HEK293 (cell line): ENCODE data around the gene SERPINB7.

Source experiments
- CTCF ChIA-PET: fragments of 350-600 bp; formaldehyde crosslinking; extraction: SDS; loops from one replicate; lab custom pipeline; 2021; ENCODE audit warnings: antibody characterized with exemption; lab: Yijun Ruan, JAX
- POLR2A ChIA-PET: fragments of 300-600 bp; formaldehyde crosslinking; extraction: SDS; loops from one replicate; lab custom pipeline; 2020; ENCODE audit warnings: antibody characterized with exemption, inconsistent platforms; lab: Yijun Ruan, JAX
- H3K27ac ChIP-seq: fragments of 200-500 bp; sonication (Bioruptor generic); 2 replicates; pipeline ENCODE4 v1.5.1; 2014; ENCODE audit warnings: low read depth, low read length, control low read depth, inconsistent platforms; ENCODE audit errors: extremely low read depth
- H3K36me3 ChIP-seq, 2 experiments: fragments of 200-500 bp in 1 of 2; sonication (Bioruptor generic) in 1 of 2; 1 replicate in 1 of 2; 2 replicates in 1 of 2; pipeline ENCODE4 v1.5.1; 2014 to 2017; ENCODE audit warnings: inconsistent platforms in 2 of 2, low read length in 2 of 2; ENCODE audit not compliant: control insufficient read depth in 2 of 2, insufficient read depth in 1 of 2
- H3K4me1 ChIP-seq: fragments of 200-500 bp; sonication (Bioruptor generic); 2 replicates; pipeline ENCODE4 v1.5.1; 2014; ENCODE audit warnings: mild to moderate bottlenecking, low read length, inconsistent platforms; ENCODE audit not compliant: control insufficient read depth, insufficient read depth
- H3K4me3 ChIP-seq: 2 replicates; pipeline ENCODE4 v1.5.1; 2011; ENCODE audit warnings: low read depth, mild to moderate bottlenecking, control low read depth, low read length, moderate library complexity
- H3K9me3 ChIP-seq: fragments of 200-500 bp; sonication (Bioruptor generic); 2 replicates; pipeline ENCODE4 v1.5.1; 2014; ENCODE audit warnings: low read depth, low read length, inconsistent platforms; ENCODE audit not compliant: control insufficient read depth, insufficient read depth
- BCL11A ChIP-seq: fragments of 450-650 bp; formaldehyde crosslinking; IDR thresholded peaks from 2 replicates; pipeline ENCODE4 v1.5.1; 2016; ENCODE audit warnings: low read depth, missing biosample characterization, missing genetic modification characterization
- GFI1B ChIP-seq: fragments of 450-650 bp; formaldehyde crosslinking; IDR thresholded peaks from 2 replicates; pipeline ENCODE4 v1.5.1; 2016; ENCODE audit warnings: missing biosample characterization, missing genetic modification characterization
- HOXC10 ChIP-seq: sonication (generic); formaldehyde crosslinking; IDR thresholded peaks from 2 replicates; pipeline ENCODE4 v1.8.1; 2023; ENCODE audit warnings: mild to moderate bottlenecking, missing genetic modification reagents
- ZNF132 ChIP-seq: fragments of 450-650 bp; formaldehyde crosslinking; IDR thresholded peaks from 2 replicates; pipeline ENCODE4 v1.5.1; 2017; ENCODE audit warnings: missing biosample characterization, missing genetic modification characterization, borderline replicate concordance
- ZNF133 ChIP-seq: fragments of 450-650 bp; formaldehyde crosslinking; IDR thresholded peaks from 2 replicates; pipeline ENCODE4 v1.5.1; 2016; ENCODE audit warnings: missing biosample characterization, missing genetic modification characterization
- ZNF146 ChIP-seq: fragments of 450-650 bp; formaldehyde crosslinking; IDR thresholded peaks from 2 replicates; pipeline ENCODE4 v1.5.1; 2016; ENCODE audit warnings: missing biosample characterization, missing genetic modification characterization
- ZNF19 ChIP-seq: fragments of 450-650 bp; formaldehyde crosslinking; IDR thresholded peaks from 2 replicates; pipeline ENCODE4; 2016; ENCODE audit warnings: missing biosample characterization, missing genetic modification characterization, low read depth
- ZNF341 ChIP-seq: fragments of 450-650 bp; formaldehyde crosslinking; IDR thresholded peaks from 2 replicates; pipeline ENCODE4; 2016; ENCODE audit warnings: low read depth, missing biosample characterization, missing genetic modification characterization
- ZNF354C ChIP-seq: fragments of 450-650 bp; formaldehyde crosslinking; IDR thresholded peaks from 2 replicates; pipeline ENCODE4 v1.5.1; 2016; ENCODE audit warnings: missing biosample characterization, missing genetic modification characterization, low read depth, borderline replicate concordance
- ZNF391 ChIP-seq: fragments of 450-650 bp; formaldehyde crosslinking; IDR thresholded peaks from 2 replicates; pipeline ENCODE4 v1.5.1; 2016; ENCODE audit warnings: low read depth, missing biosample characterization, missing genetic modification characterization, borderline replicate concordance
- ZNF394 ChIP-seq: fragments of 450-650 bp; formaldehyde crosslinking; IDR thresholded peaks from 2 replicates; pipeline ENCODE4 v1.5.1; 2016; ENCODE audit warnings: missing biosample characterization, missing genetic modification characterization, mild to moderate bottlenecking, moderate library complexity, borderline replicate concordance
- ZNF571 ChIP-seq: fragments of 450-650 bp; formaldehyde crosslinking; IDR thresholded peaks from 2 replicates; pipeline ENCODE4 v1.5.0; 2017; ENCODE audit warnings: missing biosample characterization, missing genetic modification characterization
- ZNF585B ChIP-seq: fragments of 450-650 bp; formaldehyde crosslinking; IDR thresholded peaks from 2 replicates; pipeline ENCODE4 v1.5.1; 2016; ENCODE audit warnings: missing biosample characterization, missing genetic modification characterization
- ZNF596 ChIP-seq: fragments of 450-650 bp; IDR thresholded peaks from 2 replicates; pipeline ENCODE4 v1.5.0; 2018; ENCODE audit warnings: missing biosample characterization, mild to moderate bottlenecking, missing genetic modification characterization, moderate library complexity
- ZNF791 ChIP-seq: fragments of 450-650 bp; formaldehyde crosslinking; IDR thresholded peaks from 2 replicates; pipeline ENCODE4 v1.5.1; 2016; ENCODE audit warnings: missing biosample characterization, missing genetic modification characterization
- TF ChIP-seq, protein P1 (sequence below): fragments of 450-650 bp; formaldehyde crosslinking; IDR thresholded peaks from 2 replicates; pipeline ENCODE4 v1.5.1; 2016; ENCODE audit warnings: missing biosample characterization, missing genetic modification characterization
- TF ChIP-seq, protein P2 (sequence below): fragments of 450-650 bp; formaldehyde crosslinking; IDR thresholded peaks from 2 replicates; pipeline ENCODE4 v1.5.1; 2016; ENCODE audit warnings: missing biosample characterization, missing genetic modification characterization, low read depth
- TF ChIP-seq, protein P3 (sequence below): fragments of 450-650 bp; formaldehyde crosslinking; IDR thresholded peaks from 2 replicates; pipeline ENCODE4 v1.5.1; 2016; ENCODE audit warnings: missing biosample characterization, missing genetic modification characterization
- TF ChIP-seq, protein P4 (sequence below): fragments of 450-650 bp; formaldehyde crosslinking; IDR thresholded peaks from 2 replicates; pipeline ENCODE4 v1.5.1; 2016; ENCODE audit warnings: missing biosample characterization, missing genetic modification characterization
- TF ChIP-seq, protein P5 (sequence below): sonication (generic); formaldehyde crosslinking; IDR thresholded peaks from 2 replicates; pipeline ENCODE4 v1.8.1; 2022; ENCODE audit warnings: mild to moderate bottlenecking, moderate library complexity, missing genetic modification reagents

The SERPINB7 gene

DNA sequence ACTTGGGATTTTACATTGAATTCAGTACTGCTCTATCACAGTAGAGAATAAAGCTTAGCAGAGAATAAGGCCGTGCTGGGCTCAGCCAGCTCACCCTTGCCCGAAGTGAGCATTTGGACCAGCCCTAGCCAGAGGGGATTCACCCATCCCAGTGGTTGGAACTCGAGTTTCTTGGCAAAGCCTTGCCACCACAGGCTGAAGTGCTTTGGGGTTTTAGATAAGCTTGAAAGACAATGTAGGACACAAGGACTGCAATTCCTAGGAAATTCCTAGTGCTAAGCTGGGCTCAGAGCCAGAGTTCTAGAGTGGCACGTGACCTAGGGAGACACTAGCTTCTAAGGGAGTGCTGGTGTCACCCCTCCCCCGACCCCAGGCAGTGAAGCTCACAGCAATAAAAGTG, 44.4 kb upstream of the SERPINB7 start:
- Histone ChIP-seq H3K4me3 (no peak overlapping the region), H3K9me3 (no peaks in the 10 kb centered on the region), H3K27ac (no peak overlapping the region), H3K4me1 (peaks cover 2% of the 10 kb centered on the region; the same call in 1 of the 2 replicates), H3K36me3 (no peaks in the 10 kb centered on the region)
- TF ChIP-seq BCL11A (no peak), ZNF791 (tag by site-specific recombination) (no peak), ZNF146 (no peak), HOXC10 (CRISPR knock-in tag) (no peak), ZNF132 (tag by site-specific recombination) (no peak), ZNF354C (tag by site-specific recombination) (no peak), ZNF394 (tag by site-specific recombination) (no peak)
- TF ChIP-seq, protein P1, sequence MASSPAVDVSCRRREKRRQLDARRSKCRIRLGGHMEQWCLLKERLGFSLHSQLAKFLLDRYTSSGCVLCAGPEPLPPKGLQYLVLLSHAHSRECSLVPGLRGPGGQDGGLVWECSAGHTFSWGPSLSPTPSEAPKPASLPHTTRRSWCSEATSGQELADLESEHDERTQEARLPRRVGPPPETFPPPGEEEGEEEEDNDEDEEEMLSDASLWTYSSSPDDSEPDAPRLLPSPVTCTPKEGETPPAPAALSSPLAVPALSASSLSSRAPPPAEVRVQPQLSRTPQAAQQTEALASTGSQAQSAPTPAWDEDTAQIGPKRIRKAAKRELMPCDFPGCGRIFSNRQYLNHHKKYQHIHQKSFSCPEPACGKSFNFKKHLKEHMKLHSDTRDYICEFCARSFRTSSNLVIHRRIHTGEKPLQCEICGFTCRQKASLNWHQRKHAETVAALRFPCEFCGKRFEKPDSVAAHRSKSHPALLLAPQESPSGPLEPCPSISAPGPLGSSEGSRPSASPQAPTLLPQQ, result no peak
- CTCF ChIA-PET, result no interaction called here
- POLR2A ChIA-PET, result no interaction called here

DNA sequence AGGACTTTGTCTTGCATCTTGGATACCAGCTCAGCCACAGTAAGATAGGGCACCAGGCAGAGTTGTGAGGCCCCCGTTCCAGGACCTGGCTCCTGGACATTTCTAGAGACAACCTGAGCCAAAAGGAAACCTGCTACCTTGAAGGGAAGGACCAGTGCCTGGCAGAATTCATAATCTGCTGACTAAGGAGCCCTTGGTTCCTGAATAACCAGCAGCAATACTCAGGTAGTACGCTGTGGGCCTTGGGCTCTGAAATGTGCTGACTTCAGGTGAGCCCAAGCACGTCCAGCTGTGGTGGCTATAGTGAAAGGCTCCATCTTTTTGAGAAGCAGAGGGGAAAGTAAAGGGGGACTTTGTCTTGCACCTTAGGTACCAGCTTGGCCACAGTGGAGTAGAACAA, 44.0 kb upstream of the SERPINB7 start:
- no peaks in the 10 kb centered on the region for H3K9me3 ChIP-seq
- no peak overlapping the region for H3K27ac ChIP-seq
- H3K4me3 ChIP-seq, result no peak overlapping the region
- H3K36me3 ChIP-seq, result no peaks in the 10 kb centered on the region
- ChIA-PET CTCF (no interaction called here), POLR2A (no interaction called here)
- TF ChIP-seq, protein P2, sequence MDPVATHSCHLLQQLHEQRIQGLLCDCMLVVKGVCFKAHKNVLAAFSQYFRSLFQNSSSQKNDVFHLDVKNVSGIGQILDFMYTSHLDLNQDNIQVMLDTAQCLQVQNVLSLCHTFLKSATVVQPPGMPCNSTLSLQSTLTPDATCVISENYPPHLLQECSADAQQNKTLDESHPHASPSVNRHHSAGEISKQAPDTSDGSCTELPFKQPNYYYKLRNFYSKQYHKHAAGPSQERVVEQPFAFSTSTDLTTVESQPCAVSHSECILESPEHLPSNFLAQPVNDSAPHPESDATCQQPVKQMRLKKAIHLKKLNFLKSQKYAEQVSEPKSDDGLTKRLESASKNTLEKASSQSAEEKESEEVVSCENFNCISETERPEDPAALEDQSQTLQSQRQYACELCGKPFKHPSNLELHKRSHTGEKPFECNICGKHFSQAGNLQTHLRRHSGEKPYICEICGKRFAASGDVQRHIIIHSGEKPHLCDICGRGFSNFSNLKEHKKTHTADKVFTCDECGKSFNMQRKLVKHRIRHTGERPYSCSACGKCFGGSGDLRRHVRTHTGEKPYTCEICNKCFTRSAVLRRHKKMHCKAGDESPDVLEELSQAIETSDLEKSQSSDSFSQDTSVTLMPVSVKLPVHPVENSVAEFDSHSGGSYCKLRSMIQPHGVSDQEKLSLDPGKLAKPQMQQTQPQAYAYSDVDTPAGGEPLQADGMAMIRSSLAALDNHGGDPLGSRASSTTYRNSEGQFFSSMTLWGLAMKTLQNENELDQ, result no peak
- TF ChIP-seq ZNF341 (no peak), GFI1B (tag by site-specific recombination) (no peak), ZNF19 (tag by site-specific recombination) (no peak), ZNF133 (tag by site-specific recombination) (no peak), ZNF571 (tag by site-specific recombination) (no peak), ZNF391 (tag by site-specific recombination) (no peak), ZNF585B (tag by site-specific recombination) (no peak)
- TF ChIP-seq, protein P3, sequence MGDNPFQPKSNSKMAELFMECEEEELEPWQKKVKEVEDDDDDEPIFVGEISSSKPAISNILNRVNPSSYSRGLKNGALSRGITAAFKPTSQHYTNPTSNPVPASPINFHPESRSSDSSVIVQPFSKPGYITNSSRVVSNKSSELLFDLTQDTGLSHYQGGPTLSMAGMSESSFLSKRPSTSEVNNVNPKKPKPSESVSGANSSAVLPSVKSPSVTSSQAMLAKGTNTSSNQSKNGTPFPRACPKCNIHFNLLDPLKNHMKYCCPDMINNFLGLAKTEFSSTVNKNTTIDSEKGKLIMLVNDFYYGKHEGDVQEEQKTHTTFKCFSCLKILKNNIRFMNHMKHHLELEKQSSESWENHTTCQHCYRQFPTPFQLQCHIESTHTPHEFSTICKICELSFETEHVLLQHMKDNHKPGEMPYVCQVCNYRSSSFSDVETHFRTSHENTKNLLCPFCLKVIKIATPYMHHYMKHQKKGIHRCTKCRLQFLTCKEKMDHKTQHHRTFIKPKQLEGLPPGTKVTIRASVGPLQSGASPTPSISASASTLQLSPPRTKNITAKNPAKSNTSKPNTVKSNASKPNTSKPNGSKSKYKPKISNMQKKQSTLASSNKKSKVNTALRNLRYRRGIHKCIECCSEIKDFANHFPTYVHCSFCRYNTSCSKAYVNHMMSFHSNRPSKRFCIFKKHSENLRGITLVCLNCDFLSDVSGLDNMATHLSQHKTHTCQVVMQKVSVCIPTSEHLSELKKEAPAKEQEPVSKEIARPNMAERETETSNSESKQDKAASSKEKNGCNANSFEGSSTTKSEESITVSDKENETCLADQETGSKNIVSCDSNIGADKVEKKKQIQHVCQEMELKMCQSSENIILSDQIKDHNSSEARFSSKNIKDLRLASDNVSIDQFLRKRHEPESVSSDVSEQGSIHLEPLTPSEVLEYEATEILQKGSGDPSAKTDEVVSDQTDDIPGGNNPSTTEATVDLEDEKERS (tag by site-specific recombination), result no peak
- H3K4me1 ChIP-seq, result no peaks in the 10 kb centered on the region; the same call in 1 of the 2 replicates

DNA sequence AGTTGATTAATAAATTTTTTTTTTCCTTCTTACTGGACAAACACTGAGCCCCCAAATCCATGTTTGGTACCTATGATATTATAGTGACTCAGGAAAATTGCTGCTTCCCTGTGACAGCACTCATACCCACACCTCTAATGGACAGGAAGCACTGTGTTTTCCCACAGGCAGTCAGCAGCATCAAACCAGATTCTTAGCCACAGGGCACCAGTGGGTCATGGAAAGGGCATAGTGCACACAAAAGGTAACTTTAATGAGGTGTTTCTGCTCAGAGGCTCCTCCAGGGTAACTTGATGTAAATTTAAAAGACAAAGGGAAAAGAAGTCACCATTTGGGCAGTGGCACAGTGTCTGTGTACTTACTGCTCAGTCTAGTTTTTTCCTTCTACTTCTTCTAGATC, 38.3 kb upstream of the SERPINB7 start:
- Histone ChIP-seq H3K9me3 (no peaks in the 10 kb centered on the region), H3K4me3 (no peak overlapping the region), H3K4me1 (no peaks in the 10 kb centered on the region), H3K36me3 (no peaks in the 10 kb centered on the region), H3K27ac (no peak overlapping the region)
- TF ChIP-seq, protein P4, sequence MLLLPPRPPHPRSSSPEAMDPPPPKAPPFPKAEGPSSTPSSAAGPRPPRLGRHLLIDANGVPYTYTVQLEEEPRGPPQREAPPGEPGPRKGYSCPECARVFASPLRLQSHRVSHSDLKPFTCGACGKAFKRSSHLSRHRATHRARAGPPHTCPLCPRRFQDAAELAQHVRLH, result no peak
- TF ChIP-seq ZNF596 (tag by site-specific recombination), result no peak
- TF ChIP-seq, protein P5, sequence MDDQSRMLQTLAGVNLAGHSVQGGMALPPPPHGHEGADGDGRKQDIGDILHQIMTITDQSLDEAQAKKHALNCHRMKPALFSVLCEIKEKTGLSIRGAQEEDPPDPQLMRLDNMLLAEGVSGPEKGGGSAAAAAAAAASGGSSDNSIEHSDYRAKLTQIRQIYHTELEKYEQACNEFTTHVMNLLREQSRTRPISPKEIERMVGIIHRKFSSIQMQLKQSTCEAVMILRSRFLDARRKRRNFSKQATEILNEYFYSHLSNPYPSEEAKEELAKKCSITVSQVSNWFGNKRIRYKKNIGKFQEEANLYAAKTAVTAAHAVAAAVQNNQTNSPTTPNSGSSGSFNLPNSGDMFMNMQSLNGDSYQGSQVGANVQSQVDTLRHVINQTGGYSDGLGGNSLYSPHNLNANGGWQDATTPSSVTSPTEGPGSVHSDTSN (CRISPR knock-in tag), result no peak
- CTCF ChIA-PET, result no interaction called here
- POLR2A ChIA-PET, result no interaction called here
